Epithelial cell of esophagus (primary cell): ENCODE data around the gene RARS2.

Experiments
- DNase-seq: peaks from one replicate; pipeline ENCODE4 v3.0.0; 2010; ENCODE audit warnings: low read depth
- H3K4me3 ChIP-seq: 2 replicates; pipeline ENCODE4 v1.5.1; 2011; ENCODE audit warnings: mild to moderate bottlenecking, low read length, control low read depth
- CTCF ChIP-seq: IDR thresholded peaks from 2 replicates; pipeline ENCODE4 v1.5.1; 2011; ENCODE audit warnings: low read depth, mild to moderate bottlenecking, low read length, control low read depth, inconsistent platforms; ENCODE audit not compliant: insufficient read depth; ENCODE audit errors: missing control alignments

The RARS2 gene

GRCh38 chr6:87575423-87575822 lies 14.4 kb downstream of the RARS2 start:
- no peak for DNase-seq
- H3K4me3 ChIP-seq: no peak overlapping the region
- no peak for TF ChIP-seq CTCF

- TF ChIP-seq CTCF: no peak
- DNase-seq: peak; percentile 62
- H3K4me3 ChIP-seq: no peak overlapping the region
Observed at GRCh38 chr6:87574237-87574804, 15.5 kb downstream of the RARS2 start.

- no peak for DNase-seq
- no peak for TF ChIP-seq CTCF
- no peak overlapping the region for H3K4me3 ChIP-seq
Observed at GRCh38 chr6:87573307-87574024, 16.3 kb downstream of the RARS2 start.

- H3K4me3 ChIP-seq: no peak overlapping the region
- DNase-seq: no peak
- TF ChIP-seq CTCF: no peak
Observed at GRCh38 chr6:87572883-87573282, 16.9 kb downstream of the RARS2 start.

GRCh38 chr6:87572021-87572420 lies 17.8 kb downstream of the RARS2 start:
- no peak overlapping the region for H3K4me3 ChIP-seq
- DNase-seq: no peak
- TF ChIP-seq CTCF: no peak

GRCh38 chr6:87561017-87561416 lies 28.8 kb downstream of the RARS2 start:
- no peak for TF ChIP-seq CTCF
- no peak for DNase-seq

GRCh38 chr6:87558446-87558845 lies 31.3 kb downstream of the RARS2 start:
- peak; percentile 8 for DNase-seq
- TF ChIP-seq CTCF: no peak
- no peak overlapping the region for H3K4me3 ChIP-seq

More at GRCh38 chr6:87561017-87561416, 28.8 kb downstream of the RARS2 start:
- H3K4me3 ChIP-seq: no peak overlapping the region
